HG03521 (cell line): ENCODE data around the gene ABCA6.
"Not testable (repeated sequence)": the region's sequence is repeated elsewhere in the genome, so short reads cannot be mapped to it uniquely, and the experiment has no call there.

Experiments
- ATAC-seq: cut with Tn5 transposase; IDR thresholded peaks from one replicate; pipeline ENCODE4 v1.9.1; 2021; ENCODE audit warnings: mild to moderate bottlenecking, moderate library complexity; ENCODE audit not compliant: unreplicated experiment

ABCA6 gene

GRCh38 chr17:69141431-69142174, at the start of gene ABCA6:
ABCA6 (minus strand) TSS chr17:69141895; CDS start chr17:69140703, 1,192 bp downstream.
- no peak for ATAC-seq

- no peak for ATAC-seq
These were observed 47.1 kb upstream of the ABCA6 start for GRCh38 chr17:69188796-69189195.

GRCh38 chr17:69188064-69188463, 46.4 kb upstream of the ABCA6 start:
- ATAC-seq = no peak

- ATAC-seq = no peak
These were observed 45.6 kb upstream of the ABCA6 start for GRCh38 chr17:69187294-69187693.

GRCh38 chr17:69179227-69179952, 37.7 kb upstream of the ABCA6 start:
- no peak for ATAC-seq

GRCh38 chr17:69176457-69176795, 34.7 kb upstream of the ABCA6 start:
- ATAC-seq = no peak

- ATAC-seq = no peak
These were observed 34.1 kb upstream of the ABCA6 start for GRCh38 chr17:69175625-69176456.

GRCh38 chr17:69175262-69175624, 33.5 kb upstream of the ABCA6 start:
- no peak for ATAC-seq

GRCh38 chr17:69173118-69173517, 31.4 kb upstream of the ABCA6 start:
- no peak for ATAC-seq

GRCh38 chr17:69170377-69170776, 28.7 kb upstream of the ABCA6 start:
- ATAC-seq = no peak

GRCh38 chr17:69168642-69169041, 26.9 kb upstream of the ABCA6 start:
- ATAC-seq = not testable (repeated sequence)

GRCh38 chr17:69166957-69167356, 25.3 kb upstream of the ABCA6 start:
- no peak for ATAC-seq

- ATAC-seq = no peak
These were observed 22.5 kb upstream of the ABCA6 start for GRCh38 chr17:69164206-69164605.

GRCh38 chr17:69159418-69159817, 17.7 kb upstream of the ABCA6 start:
- no peak for ATAC-seq

- ATAC-seq = no peak
These were observed 12.6 kb upstream of the ABCA6 start for GRCh38 chr17:69154267-69154666.

- no peak for ATAC-seq
These were observed 8.6 kb upstream of the ABCA6 start for GRCh38 chr17:69150333-69150732.

- no peak for ATAC-seq
These were observed 5.8 kb upstream of the ABCA6 start for GRCh38 chr17:69147460-69147859.

- no peak for ATAC-seq
These were observed 2.9 kb upstream of the ABCA6 start for GRCh38 chr17:69144331-69145255.

- ATAC-seq = no peak
These were observed 2.1 kb upstream of the ABCA6 start for GRCh38 chr17:69143683-69144231.

GRCh38 chr17:69143151-69143550, 1.5 kb upstream of the ABCA6 start:
- ATAC-seq = no peak
